NCI-H1436 (cell line): ENCODE measurements around the gene PSRC1.

Source experiments
- DNase-seq: peaks from one replicate; lab custom pipeline; 2025; lab: John Stamatoyannopoulos, UW

PSRC1 gene

GRCh38 chr1:109247401-109248365, 35.3 kb downstream of the PSRC1 start:
- DNase-seq, result no peak

DNA sequence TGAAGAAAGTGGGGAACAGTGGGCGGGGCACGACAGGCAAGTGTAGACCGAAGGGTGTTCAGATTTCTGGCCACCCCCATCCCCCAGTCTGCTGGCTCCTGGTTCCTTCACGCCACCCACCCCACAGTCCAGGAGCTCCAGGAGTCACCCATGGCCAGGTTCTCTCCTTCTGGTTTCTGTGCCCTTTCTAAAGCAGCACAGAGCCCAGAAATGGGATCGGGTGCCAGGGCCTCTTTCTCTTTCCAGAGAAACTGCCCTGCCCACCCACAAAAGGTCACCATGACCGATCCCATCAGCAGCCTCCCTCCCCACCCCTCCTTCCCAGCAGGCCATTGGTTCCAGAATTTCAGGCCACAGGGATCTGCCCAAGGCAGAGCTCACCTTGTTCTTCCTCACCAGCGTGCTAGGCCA, 36.8 kb downstream of the PSRC1 start:
- no peak for DNase-seq

DNA sequence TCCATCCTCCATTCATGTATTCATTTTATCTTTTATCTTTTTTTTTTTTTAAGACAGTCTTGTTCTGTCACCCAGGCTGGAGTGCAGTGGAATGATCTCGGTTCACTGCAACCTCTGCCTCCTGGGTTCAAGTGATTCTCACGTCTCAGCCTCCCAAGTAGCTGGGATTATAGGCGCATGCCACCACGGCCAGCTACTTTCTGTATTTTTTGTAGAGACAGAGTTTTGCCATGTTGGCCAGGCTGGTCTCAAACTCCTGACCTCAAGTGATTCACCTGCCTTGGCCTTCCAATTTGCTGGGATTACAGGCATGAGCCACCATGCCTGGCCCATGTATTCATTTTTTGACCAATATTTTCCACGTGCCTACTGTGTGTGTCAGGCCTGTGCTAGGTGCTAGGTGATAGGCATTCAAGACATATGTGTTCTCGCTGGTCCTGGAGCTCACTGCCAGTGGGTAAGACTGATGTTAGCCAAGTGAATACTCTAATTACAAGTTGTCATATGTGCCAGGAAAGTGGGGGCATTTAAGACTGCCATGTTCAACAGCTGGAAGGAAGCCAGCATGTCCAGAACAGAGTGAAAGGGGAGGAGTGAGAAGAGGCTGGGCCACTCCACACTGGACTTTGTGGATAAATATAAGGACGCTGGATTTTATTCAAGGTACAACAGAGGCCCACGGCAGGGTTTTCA, 38.9 kb downstream of the PSRC1 start:
- no peak for DNase-seq

DNA sequence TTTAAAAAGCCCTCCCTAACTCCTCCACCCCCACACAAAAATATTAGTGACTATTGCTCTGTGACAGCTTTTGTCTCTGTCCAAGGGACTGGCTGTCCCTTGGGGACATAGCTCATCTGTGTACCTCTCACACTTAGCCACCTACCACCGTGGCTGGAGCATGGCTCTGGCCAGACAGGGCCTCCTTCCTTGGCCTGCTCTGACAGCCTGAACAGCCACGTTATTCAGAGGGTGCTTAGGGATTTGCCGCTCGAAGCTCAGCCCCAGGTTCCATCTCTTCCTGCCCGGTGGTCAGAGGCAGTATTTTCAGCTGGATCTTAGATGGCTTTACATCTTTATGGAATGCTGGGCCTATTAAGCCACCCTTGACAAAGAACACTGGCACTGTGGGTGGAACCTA, 39.7 kb downstream of the PSRC1 start:
- no peak for DNase-seq

DNA sequence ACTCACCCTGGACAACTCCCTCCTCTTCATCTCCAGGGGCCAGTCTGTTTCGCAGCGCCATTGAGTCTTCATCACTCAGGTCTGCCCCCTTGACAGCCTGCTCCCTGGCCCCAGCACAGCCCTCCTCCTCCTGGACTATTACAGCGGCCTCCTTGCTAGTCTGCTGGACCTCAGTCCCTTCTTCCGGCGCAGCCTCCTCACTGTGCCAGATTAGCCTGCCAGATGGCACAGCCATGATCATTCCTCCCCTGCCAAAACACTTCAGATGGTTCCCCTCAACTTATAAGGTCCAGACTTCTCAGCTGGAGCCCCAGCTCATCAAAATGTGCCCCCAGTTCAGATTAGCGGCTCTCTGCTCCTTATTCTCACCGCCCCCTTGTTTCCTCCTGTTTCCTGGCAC, 40.6 kb downstream of the PSRC1 start:
- no peak for DNase-seq

DNA sequence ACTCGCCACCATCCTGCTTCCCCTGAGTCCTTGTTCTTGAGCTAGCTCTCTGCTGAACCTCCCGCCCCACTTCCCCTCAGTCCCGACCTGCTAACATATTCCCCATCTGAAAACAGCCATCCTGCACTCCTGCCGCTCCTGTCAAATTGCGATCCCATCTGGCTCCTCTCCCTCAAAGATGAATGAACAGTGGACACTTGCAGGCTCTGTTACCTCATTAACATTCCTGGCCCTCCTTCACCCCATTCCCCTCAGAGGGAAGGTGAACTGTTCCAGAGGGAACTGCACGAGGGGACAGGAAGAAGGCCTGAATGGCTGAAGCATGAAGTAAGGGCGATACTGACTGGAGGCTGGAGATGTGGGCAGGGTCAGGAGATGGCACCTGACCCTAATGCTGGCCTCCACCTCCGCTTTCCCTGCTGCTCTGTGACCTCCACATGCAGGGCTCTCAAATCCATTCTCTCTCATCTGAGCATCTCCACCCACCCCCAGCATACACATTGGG, 41.1 kb downstream of the PSRC1 start:
- no peak for DNase-seq

DNA sequence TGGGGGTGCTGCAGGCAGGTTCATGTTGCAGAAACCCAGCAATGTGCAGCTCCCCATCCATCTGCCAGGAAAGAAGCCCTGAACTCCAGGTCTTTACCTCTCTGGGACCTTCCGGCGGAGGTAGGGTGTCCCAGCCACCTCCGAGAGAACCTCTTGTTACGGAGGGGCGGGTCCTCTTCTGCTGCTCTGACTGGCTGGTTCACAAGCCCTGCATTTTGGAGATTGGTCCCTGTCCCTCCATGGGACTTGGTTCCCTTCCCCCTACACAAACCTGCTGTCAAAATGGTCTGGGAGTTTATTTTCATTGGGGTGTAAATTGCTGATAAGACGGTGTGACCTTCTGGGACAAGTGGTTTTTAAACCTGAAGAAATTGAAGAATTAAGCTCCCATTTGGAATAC, 41.6 kb downstream of the PSRC1 start:
- DNase-seq, result no peak

- no peak for DNase-seq
Measured at GRCh38 chr1:109240158-109241152, 42.5 kb downstream of the PSRC1 start.

- peak; percentile 80 for DNase-seq
Measured at GRCh38 chr1:109239409-109240068, 43.4 kb downstream of the PSRC1 start.

DNA sequence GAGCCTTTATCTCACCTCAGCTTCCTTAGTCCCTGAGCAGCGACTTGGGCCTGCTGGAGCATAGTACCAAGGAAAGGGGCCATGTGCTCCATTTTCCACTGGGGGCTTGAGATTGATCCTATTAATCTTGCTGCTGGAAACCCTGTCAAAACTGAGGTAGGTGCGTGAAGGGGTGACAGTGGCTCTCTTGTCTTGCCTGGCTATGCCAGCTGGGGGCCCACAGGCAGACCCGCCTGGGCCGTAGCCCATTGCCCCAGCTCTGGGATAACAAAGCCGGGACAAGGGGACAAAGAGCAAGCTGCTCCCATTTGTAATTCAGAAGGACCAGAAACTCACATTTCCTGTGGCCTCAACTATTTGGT, 43.9 kb downstream of the PSRC1 start:
- no peak for DNase-seq

DNA sequence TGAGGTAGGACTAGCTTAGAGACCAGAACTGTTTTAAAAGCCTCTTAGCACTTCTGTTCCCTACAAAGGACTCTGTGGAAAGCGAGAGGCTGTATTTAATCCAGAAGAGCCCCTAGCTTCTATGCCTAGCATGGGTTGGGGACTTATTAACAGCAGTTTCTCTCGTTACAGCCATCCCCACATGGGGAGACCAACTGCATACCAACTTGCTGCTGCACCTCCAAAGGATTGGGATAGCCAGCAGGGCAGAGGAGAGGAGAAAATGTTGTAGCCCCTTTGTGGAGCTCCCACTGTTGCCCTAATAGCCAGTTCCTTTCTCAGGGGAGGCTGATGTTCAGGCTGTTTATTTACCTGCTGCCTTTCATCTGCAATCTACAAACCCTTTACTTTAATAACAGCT, 44.6 kb downstream of the PSRC1 start:
- DNase-seq, result no peak

DNA sequence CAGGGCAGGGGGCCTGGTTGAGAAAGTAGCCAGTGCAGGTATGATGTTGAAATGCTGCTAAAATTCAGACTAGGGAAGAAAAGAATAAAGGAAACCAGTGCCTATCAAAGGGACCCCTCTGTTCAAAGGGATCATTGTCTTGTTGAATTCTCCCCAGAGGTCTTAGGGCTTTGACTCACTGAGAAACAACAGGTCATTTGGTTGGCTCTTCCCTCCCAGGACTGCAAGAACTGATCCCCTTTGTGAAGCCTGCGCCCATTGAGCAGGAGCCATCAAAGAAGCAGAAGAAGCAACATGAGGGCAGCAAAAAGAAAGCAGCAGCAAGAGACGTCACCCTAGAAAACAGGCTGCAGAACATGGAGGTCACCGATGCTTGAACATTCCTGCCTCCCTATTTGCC, 45.4 kb downstream of the PSRC1 start:
- DNase-seq, result no peak

GRCh38 chr1:109235137-109235536, 47.8 kb downstream of the PSRC1 start:
- no peak for DNase-seq

- DNase-seq, result peak; percentile 66
Measured at GRCh38 chr1:109231066-109231465, 51.9 kb downstream of the PSRC1 start.
